Stimulated activated CD4-positive, alpha-beta T cell treated with anti-CD3 and anti-CD28 coated beads, TNF-alpha, amount 100 ng/mL, for 48 hours (primary cell): ENCODE measurements around the gene CCDC24.

Experiments used
- DNase-seq, 3 donors: peaks; one replicate each; pipeline ENCODE4 v3.0.0-alpha.2; 2020; ENCODE audit warnings: low read depth in 3 of 3

CCDC24 gene

GRCh38 chr1:44024031-44024902 is 32.9 kb downstream of the CCDC24 start:
- no peak for DNase-seq

- DNase-seq = no peak
Measured at GRCh38 chr1:44024903-44025525, 33.6 kb downstream of the CCDC24 start.

- no peak for DNase-seq
Measured at GRCh38 chr1:44025816-44026215, 34.4 kb downstream of the CCDC24 start.

- DNase-seq = no peak
Measured at GRCh38 chr1:44027320-44027719, 35.9 kb downstream of the CCDC24 start.

- DNase-seq = no peak
Measured at GRCh38 chr1:44029260-44029910, 38.0 kb downstream of the CCDC24 start.

- peak; percentile 73 to 92 (median 75) for DNase-seq
Measured at GRCh38 chr1:44029911-44030604, 38.7 kb downstream of the CCDC24 start.

GRCh38 chr1:44030605-44031251 is 39.3 kb downstream of the CCDC24 start:
- DNase-seq = peak in 1 of 3 donors; percentile 32

- DNase-seq = peak in 1 of 3 donors; percentile 28
Measured at GRCh38 chr1:44031252-44032169, 40.1 kb downstream of the CCDC24 start, which contains the start of gene SLC6A9. Gene SLC6A9 (minus strand): TSS chr1:44031462. CDS start chr1:44024277, 7,185 bp downstream.

- DNase-seq = no peak
Measured at GRCh38 chr1:44032170-44032790, 40.9 kb downstream of the CCDC24 start.

- DNase-seq = no peak
Measured at GRCh38 chr1:44033041-44033575, 41.7 kb downstream of the CCDC24 start.

GRCh38 chr1:44033756-44034155 is 42.4 kb downstream of the CCDC24 start:
- DNase-seq = no peak

- no peak for DNase-seq
Measured at GRCh38 chr1:44034423-44034822, 43.0 kb downstream of the CCDC24 start.

- DNase-seq = no peak
Measured at GRCh38 chr1:44034976-44035716, 43.7 kb downstream of the CCDC24 start.

- no peak for DNase-seq
Measured at GRCh38 chr1:44035726-44036408, 44.5 kb downstream of the CCDC24 start.

GRCh38 chr1:44036409-44037139 is 45.2 kb downstream of the CCDC24 start:
- DNase-seq = peak; percentile 40 to 55 (median 40)

- DNase-seq = no peak
Measured at GRCh38 chr1:44037154-44037553, 45.8 kb downstream of the CCDC24 start.

GRCh38 chr1:44038876-44039657 is 47.7 kb downstream of the CCDC24 start:
- DNase-seq = no peak
